CD4-positive, alpha-beta memory T cell (primary cell): ENCODE results near the gene DUSP28. TPM values are rescaled to one million over a fixed set of nuclear protein-coding genes. Genes with fewer than 3 reads are reported as not detected.
A peak's percentile ranks its signal among the peaks of the same experiment; 100 is the strongest.

Experiments used
- CTCF ChIA-PET: fragments of 350-600 bp; sonication (Branson Sonifier 250); formaldehyde crosslinking; loops from one replicate; lab custom pipeline; 2021; ENCODE audit warnings: inconsistent platforms; ENCODE audit not compliant: partially characterized antibody; lab: Charles Lee
- POLR2A ChIA-PET: fragments of 350-600 bp; sonication (Branson Sonifier 250); formaldehyde crosslinking; loops from one replicate; lab custom pipeline; 2021; ENCODE audit not compliant: partially characterized antibody; lab: Charles Lee
- DNase-seq, 5 donors: peaks; one replicate each; pipeline versions ENCODE4 v3.0.0 to v3.0.0-alpha.2; 2020 to 2022; ENCODE audit warnings: mixed read lengths in 1 of 5
- H3K27ac ChIP-seq: one replicate; pipeline ENCODE4 v1.7.0; 2013; ENCODE audit warnings: low read depth, low read length
- H3K27me3 ChIP-seq: 2 replicates; pipeline ENCODE4 v1.7.0; 2013; ENCODE audit warnings: mild to moderate bottlenecking, low read length, moderate library complexity; ENCODE audit not compliant: insufficient read depth
- H3K36me3 ChIP-seq: 2 replicates; pipeline ENCODE4 v1.7.0; 2013; ENCODE audit warnings: mild to moderate bottlenecking, low read length, moderate library complexity; ENCODE audit not compliant: insufficient read depth
- H3K4me1 ChIP-seq: 2 replicates; pipeline ENCODE4 v1.7.0; 2013; ENCODE audit warnings: mild to moderate bottlenecking, low read length, moderate library complexity; ENCODE audit not compliant: insufficient read depth
- H3K4me3 ChIP-seq, 2 donors: one replicate each; pipeline ENCODE4 v1.7.0; 2013; ENCODE audit warnings: low read length in 2 of 2, mild to moderate bottlenecking in 1 of 2
- H3K9me3 ChIP-seq, 2 donors: one replicate each; pipeline ENCODE4 v1.7.0; 2013; ENCODE audit warnings: low read length in 2 of 2, control low read depth in 1 of 2; ENCODE audit not compliant: control insufficient read depth in 1 of 2
- H3K27ac Mint-ChIP-seq, 7 donors: one replicate each; pipeline ENCODE4 v1.8.0; 2020 to 2021; ENCODE audit warnings: mixed read lengths in 7 of 7, mild to moderate bottlenecking in 6 of 7, inconsistent platforms in 3 of 7, moderate library complexity in 3 of 7
- H3K27me3 Mint-ChIP-seq, 2 donors: one replicate each; pipeline ENCODE4 v1.8.0; 2020 to 2021; ENCODE audit warnings: mixed read lengths in 2 of 2
- H3K36me3 Mint-ChIP-seq, 2 donors: one replicate each; pipeline ENCODE4 v1.8.0; 2020 to 2021; ENCODE audit warnings: mixed read lengths in 2 of 2, inconsistent platforms in 1 of 2, mild to moderate bottlenecking in 1 of 2
- H3K4me1 Mint-ChIP-seq, 4 donors: one replicate each; pipeline ENCODE4 v1.8.0; 2020 to 2021; ENCODE audit warnings: mixed read lengths in 4 of 4, mild to moderate bottlenecking in 1 of 4
- H3K4me3 Mint-ChIP-seq, 8 donors: one replicate each; pipeline ENCODE4 v1.8.0; 2020 to 2021; ENCODE audit warnings: mixed read lengths in 8 of 8, mild to moderate bottlenecking in 7 of 8, moderate library complexity in 6 of 8, inconsistent platforms in 3 of 8
- H3K9me3 Mint-ChIP-seq, 8 donors: one replicate each; pipeline ENCODE4 v1.8.0; 2020 to 2021; ENCODE audit warnings: mixed read lengths in 8 of 8, mild to moderate bottlenecking in 5 of 8, inconsistent platforms in 3 of 8, moderate library complexity in 1 of 8
- intact Hi-C: fragments of 100-400 bp; cut with micrococcal nuclease; formaldehyde crosslinking; loops from one replicate; pipeline ENCODE4 v1.15.1; 2023
- polyA plus RNA-seq, 2 donors: library from polyadenylated mRNA; unstranded; fragments of 300-500 nt; fragmentation: Illumina TruSeq; gene quantifications; one replicate each; pipeline ENCODE4 v1.2.3, GENCODE V29; 2021
- total RNA-seq, 2 experiments: library from RNA; stranded (reverse); gene quantifications; one replicate each; pipeline ENCODE4 v1.2.3, GENCODE V29; 2021

DUSP28 gene
- total and polyA plus RNA-seq, 4 experiments from 2014 or later: 16.3 to 19.4 (median 18.4) TPM

- Mint-ChIP-seq H3K4me1 (peaks cover 23 to 46% (median 33%) of the 10 kb centered on the region in 4 donors), H3K9me3 (no peaks in the 10 kb centered on the region), H3K27ac (peak overlapping the region; percentile 62 to 95 (median 73)), H3K36me3 (peaks cover 9 to 40% of the 10 kb centered on the region in 2 donors), H3K4me3 (peak overlapping the region; percentile 34 to 98 (median 94)), H3K27me3 (no peaks in the 10 kb centered on the region)
- Histone ChIP-seq H3K4me3 (no peak overlapping the region), H3K27ac (no peak overlapping the region), H3K4me1 (peaks cover 38% of the 10 kb centered on the region), H3K27me3 (no peaks in the 10 kb centered on the region), H3K9me3 (no peaks in the 10 kb centered on the region), H3K36me3 (peaks cover 36% of the 10 kb centered on the region)
- ChIA-PET POLR2A (interaction anchor here (1.4 to 7.7 kb wide), 3 partner anchors 11 to 35 kb away, joined by 3 to 461 read pairs (median 69); partner anchors contain the start of genes DUSP28, GPR35 and RNPEPL1), CTCF (interaction anchor here (1.2 to 5.3 kb wide), 3 partner anchors 9 to 75 kb away, joined by 6 to 61 read pairs (median 12); no protein-coding TSS in a partner anchor)
- intact Hi-C loops: no loop called here
- no peak for DNase-seq
Measured at GRCh38 chr2:240588669-240589068, 28.5 kb downstream of the DUSP28 start.

DNA sequence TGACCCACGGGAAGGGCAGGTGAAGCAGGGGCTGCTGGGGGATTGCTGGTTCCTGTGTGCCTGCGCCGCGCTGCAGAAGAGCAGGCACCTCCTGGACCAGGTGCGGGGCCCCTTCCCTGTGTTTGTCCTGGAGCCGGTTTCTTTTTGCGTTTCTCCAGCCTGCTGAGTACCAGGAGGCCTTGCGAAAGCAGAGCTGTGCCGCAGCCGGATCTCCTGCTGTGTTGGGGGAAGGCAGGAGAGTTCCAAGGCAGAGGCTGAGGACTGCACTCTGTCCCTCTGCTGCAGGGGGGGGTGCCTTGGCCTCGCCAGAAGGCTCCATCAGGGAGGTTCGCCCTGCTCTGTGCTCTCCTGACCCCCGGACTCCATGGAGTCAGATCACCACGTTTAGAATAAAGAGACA lies 29.2 kb downstream of the DUSP28 start:
- peaks cover 9 to 40% of the 10 kb centered on the region in 2 donors for H3K36me3 Mint-ChIP-seq
- peaks cover 23 to 42% (median 32%) of the 10 kb centered on the region in 4 donors for H3K4me1 Mint-ChIP-seq
- H3K9me3 Mint-ChIP-seq: no peaks in the 10 kb centered on the region
- H3K4me3 Mint-ChIP-seq: no peak overlapping the region
- Histone ChIP-seq H3K27ac (no peak overlapping the region), H3K9me3 (no peaks in the 10 kb centered on the region), H3K36me3 (peaks cover 36% of the 10 kb centered on the region), H3K4me3 (no peak overlapping the region), H3K27me3 (no peaks in the 10 kb centered on the region), H3K4me1 (peaks cover 37% of the 10 kb centered on the region)
- ChIA-PET CTCF (interaction anchor here (1.2 to 5.3 kb wide), 3 partner anchors 9 to 75 kb away, joined by 6 to 61 read pairs (median 12); no protein-coding TSS in a partner anchor), POLR2A (interaction anchor here (5.1 to 7.7 kb wide), 2 partner anchors 21 to 34 kb away, joined by 69 to 461 read pairs; partner anchors contain the start of genes DUSP28, GPR35 and RNPEPL1)
- DNase-seq: no peak
- no peaks in the 10 kb centered on the region for H3K27me3 Mint-ChIP-seq
- intact Hi-C loops: no loop called here
- H3K27ac Mint-ChIP-seq: no peak overlapping the region

- peak in 1 of 5 donors; percentile 24 for DNase-seq
- H3K27ac Mint-ChIP-seq: no peak overlapping the region
Measured at GRCh38 chr2:240589850-240590525, 29.8 kb downstream of the DUSP28 start.

GRCh38 chr2:240590681-240591111 lies 30.5 kb downstream of the DUSP28 start:
- DNase-seq: peak in 1 of 5 donors; percentile 30
- POLR2A ChIA-PET: interaction anchor here (7.7 kb wide), 1 partner anchor 23 kb away, joined by 461 read pairs; the partner anchor contains the start of genes DUSP28 and RNPEPL1

More at GRCh38 chr2:240589850-240590525, 29.8 kb downstream of the DUSP28 start:
- CTCF ChIA-PET: interaction anchor here (3.4 kb wide), 1 partner anchor 10 kb away, joined by 12 read pairs; no protein-coding TSS in a partner anchor
- Histone ChIP-seq H3K36me3 (peaks cover 36% of the 10 kb centered on the region), H3K27ac (no peak overlapping the region), H3K9me3 (no peaks in the 10 kb centered on the region), H3K4me1 (peaks cover 31% of the 10 kb centered on the region), H3K27me3 (no peaks in the 10 kb centered on the region), H3K4me3 (no peak overlapping the region)
- POLR2A ChIA-PET: interaction anchor here (5.1 to 7.7 kb wide), 2 partner anchors 22 to 34 kb away, joined by 69 to 461 read pairs; partner anchors contain the start of genes DUSP28, GPR35 and RNPEPL1
- Mint-ChIP-seq H3K4me1 (peaks cover 21 to 36% (median 29%) of the 10 kb centered on the region in 4 donors), H3K9me3 (no peaks in the 10 kb centered on the region), H3K36me3 (peaks cover 9 to 40% of the 10 kb centered on the region in 2 donors), H3K4me3 (peak overlapping the region in 1 of 8 donors; percentile 26), H3K27me3 (no peaks in the 10 kb centered on the region)
- intact Hi-C loops: no loop called here

DNA sequence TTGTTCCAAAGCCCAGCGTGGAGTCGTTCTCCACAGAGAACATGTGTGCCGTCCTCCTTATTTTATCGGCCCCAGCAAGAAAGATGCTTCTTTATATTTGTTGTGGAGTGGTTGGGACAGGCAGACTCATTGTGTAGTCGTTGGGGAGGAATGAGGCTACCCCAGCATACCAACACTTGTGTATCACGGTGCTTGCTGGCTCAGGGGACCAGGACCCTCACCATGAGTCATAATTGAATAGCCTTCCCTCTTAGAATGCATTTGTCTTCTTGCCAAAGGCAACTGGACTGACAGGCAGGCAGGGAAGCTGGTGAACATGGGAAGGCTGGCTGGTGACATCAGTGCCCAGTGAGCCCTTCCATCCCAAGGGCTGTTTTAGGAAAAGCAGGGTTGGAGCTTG lies 31.1 kb downstream of the DUSP28 start:
- Mint-ChIP-seq H3K27me3 (no peaks in the 10 kb centered on the region), H3K4me1 (peaks cover 21 to 25% (median 23%) of the 10 kb centered on the region in 4 donors), H3K27ac (peak overlapping the region in 1 of 7 donors; percentile 77), H3K36me3 (peaks cover 9 to 40% of the 10 kb centered on the region in 2 donors), H3K9me3 (no peaks in the 10 kb centered on the region), H3K4me3 (no peak overlapping the region)
- POLR2A ChIA-PET: no interaction called here
- intact Hi-C loops: no loop called here
- Histone ChIP-seq H3K27me3 (no peaks in the 10 kb centered on the region), H3K4me1 (peaks cover 22% of the 10 kb centered on the region), H3K36me3 (peaks cover 36% of the 10 kb centered on the region), H3K9me3 (no peaks in the 10 kb centered on the region), H3K4me3 (no peak overlapping the region), H3K27ac (no peak overlapping the region)
- DNase-seq: peak in 1 of 5 donors; percentile 25
- CTCF ChIA-PET: no interaction called here

More at GRCh38 chr2:240590681-240591111, 30.5 kb downstream of the DUSP28 start:
- intact Hi-C loops: no loop called here
- no peak overlapping the region for H3K27ac Mint-ChIP-seq
- H3K36me3 Mint-ChIP-seq: peaks cover 9 to 42% of the 10 kb centered on the region in 2 donors
- Histone ChIP-seq H3K9me3 (no peaks in the 10 kb centered on the region), H3K4me1 (peaks cover 24% of the 10 kb centered on the region), H3K36me3 (peaks cover 36% of the 10 kb centered on the region), H3K27me3 (no peaks in the 10 kb centered on the region), H3K27ac (no peak overlapping the region), H3K4me3 (no peak overlapping the region)
- H3K4me3 Mint-ChIP-seq: no peak overlapping the region
- H3K27me3 Mint-ChIP-seq: no peaks in the 10 kb centered on the region
- no peaks in the 10 kb centered on the region for H3K9me3 Mint-ChIP-seq
- H3K4me1 Mint-ChIP-seq: peaks cover 21 to 30% (median 25%) of the 10 kb centered on the region in 4 donors
- CTCF ChIA-PET: interaction anchor here (3.4 kb wide), 1 partner anchor 11 kb away, joined by 12 read pairs; no protein-coding TSS in a partner anchor

DNA sequence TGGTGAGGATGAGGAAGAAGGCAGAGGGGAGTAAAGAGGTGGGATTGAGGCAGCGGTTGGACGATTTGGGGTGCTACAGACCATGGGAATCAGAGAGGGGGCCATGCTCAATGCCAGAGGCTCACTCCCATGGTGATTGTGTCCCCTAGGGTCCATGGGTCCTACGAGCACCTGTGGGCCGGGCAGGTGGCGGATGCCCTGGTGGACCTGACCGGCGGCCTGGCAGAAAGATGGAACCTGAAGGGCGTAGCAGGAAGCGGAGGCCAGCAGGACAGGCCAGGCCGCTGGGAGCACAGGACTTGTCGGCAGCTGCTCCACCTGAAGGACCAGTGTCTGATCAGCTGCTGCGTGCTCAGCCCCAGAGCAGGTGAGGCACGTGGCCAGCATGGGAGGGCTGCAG lies 31.6 kb downstream of the DUSP28 start:
- intact Hi-C loops: no loop called here
- Mint-ChIP-seq H3K27me3 (no peaks in the 10 kb centered on the region), H3K9me3 (no peaks in the 10 kb centered on the region), H3K4me3 (no peak overlapping the region), H3K4me1 (peaks cover 21 to 25% (median 22%) of the 10 kb centered on the region in 4 donors), H3K27ac (peak overlapping the region in 1 of 7 donors; percentile 77), H3K36me3 (peaks cover 9 to 40% of the 10 kb centered on the region in 2 donors)
- no peaks in the 10 kb centered on the region for H3K27me3 ChIP-seq
- DNase-seq: no peak
- ChIA-PET POLR2A (no interaction called here), CTCF (no interaction called here)
- H3K4me3 ChIP-seq: no peak overlapping the region
- H3K4me1 ChIP-seq: peaks cover 22% of the 10 kb centered on the region
- no peak overlapping the region for H3K27ac ChIP-seq
- no peaks in the 10 kb centered on the region for H3K9me3 ChIP-seq
- peaks cover 36% of the 10 kb centered on the region for H3K36me3 ChIP-seq
